H9 (cell line): ENCODE results near the gene DPPA4. TPM values are rescaled to one million over a fixed set of nuclear protein-coding genes. Genes with fewer than 3 reads are reported as not detected.

Experiments
- DNase-seq: peaks from one replicate; pipeline ENCODE4 v3.0.0-alpha.2; 2017
- H2AFZ ChIP-seq: one replicate; pipeline ENCODE4 v1.6.1; 2013; ENCODE audit warnings: mild to moderate bottlenecking, low read length, control low read depth, moderate library complexity
- H2AK5ac ChIP-seq: 2 replicates; pipeline ENCODE4 v1.6.1; 2013; ENCODE audit warnings: low read length, control low read depth, mixed read lengths; ENCODE audit not compliant: insufficient read length
- H2BK120ac ChIP-seq: one replicate; pipeline ENCODE4 v1.6.1; 2013; ENCODE audit warnings: low read depth, mild to moderate bottlenecking, low read length, control low read depth, inconsistent platforms; ENCODE audit not compliant: poor library complexity, severe bottlenecking
- H2BK12ac ChIP-seq: 2 replicates; pipeline ENCODE4 v1.6.1; 2013; ENCODE audit warnings: low read length, control low read depth, mixed read lengths, low read depth; ENCODE audit not compliant: insufficient read length
- H2BK15ac ChIP-seq: 2 replicates; pipeline ENCODE4 v1.6.1; 2013; ENCODE audit warnings: low read depth, low read length, control low read depth
- H2BK20ac ChIP-seq: one replicate; pipeline ENCODE4 v1.6.1; 2013; ENCODE audit warnings: low read depth, mild to moderate bottlenecking, low read length, control low read depth, inconsistent platforms; ENCODE audit not compliant: poor library complexity, severe bottlenecking
- H2BK5ac ChIP-seq: 2 replicates; pipeline ENCODE4 v1.6.1; 2013; ENCODE audit warnings: low read length, control low read depth, mixed read lengths; ENCODE audit not compliant: insufficient read length
- H3K14ac ChIP-seq: 2 replicates; pipeline ENCODE4 v1.6.1; 2013; ENCODE audit warnings: low read length, control low read depth; ENCODE audit not compliant: insufficient read depth
- H3K18ac ChIP-seq: 2 replicates; pipeline ENCODE4 v1.6.1; 2013; ENCODE audit warnings: low read depth, mild to moderate bottlenecking, mixed read lengths, low read length, control low read depth; ENCODE audit not compliant: insufficient read length
- H3K23ac ChIP-seq: 2 replicates; pipeline ENCODE4 v1.6.1; 2013; ENCODE audit warnings: low read length, control low read depth, mixed read lengths, low read depth; ENCODE audit not compliant: insufficient read length
- H3K23me2 ChIP-seq: 2 replicates; pipeline ENCODE4 v1.6.1; 2013; ENCODE audit warnings: low read depth, mild to moderate bottlenecking, mixed read lengths, low read length, control low read depth; ENCODE audit not compliant: insufficient read length, poor library complexity, severe bottlenecking
- H3K27ac ChIP-seq: 2 replicates; pipeline ENCODE4 v1.5.1; 2013; ENCODE audit warnings: low read length, control low read depth, mixed read lengths, low read depth; ENCODE audit not compliant: insufficient read length
- H3K27me3 ChIP-seq: 2 replicates; pipeline ENCODE4 v1.6.1; 2013; ENCODE audit warnings: low read length, control low read depth, inconsistent platforms; ENCODE audit not compliant: insufficient read depth
- H3K4ac ChIP-seq: 2 replicates; pipeline ENCODE4 v1.6.1; 2013; ENCODE audit warnings: low read depth, mild to moderate bottlenecking, control low read depth, inconsistent platforms, low read length, moderate library complexity
- H3K4me1 ChIP-seq: 2 replicates; pipeline ENCODE4 v1.6.1; 2013; ENCODE audit warnings: low read length, control low read depth, inconsistent platforms; ENCODE audit not compliant: insufficient read depth
- H3K4me2 ChIP-seq: 2 replicates; pipeline ENCODE4 v1.6.1; 2013; ENCODE audit warnings: low read length, control low read depth, mixed read lengths; ENCODE audit not compliant: insufficient read length, insufficient read depth
- H3K56ac ChIP-seq: 2 replicates; pipeline ENCODE4 v1.6.1; 2013; ENCODE audit warnings: low read depth, mild to moderate bottlenecking, mixed read lengths, low read length, control low read depth; ENCODE audit not compliant: insufficient read length
- H3K79me1 ChIP-seq: 2 replicates; pipeline ENCODE4 v1.6.1; 2013; ENCODE audit warnings: low read depth, mild to moderate bottlenecking, moderate library complexity, low read length, control low read depth, inconsistent platforms; ENCODE audit not compliant: insufficient read depth, poor library complexity, severe bottlenecking
- H3K79me2 ChIP-seq: 2 replicates; pipeline ENCODE4 v1.6.1; 2013; ENCODE audit warnings: low read length, control low read depth, inconsistent platforms; ENCODE audit not compliant: insufficient read depth
- H3K9ac ChIP-seq: 2 replicates; pipeline ENCODE4 v1.6.1; 2013; ENCODE audit warnings: low read length, control low read depth, mixed read lengths; ENCODE audit not compliant: insufficient read length; ENCODE audit errors: extremely low read depth
- H3K9me3 ChIP-seq: one replicate; pipeline ENCODE4 v1.6.1; 2013; ENCODE audit warnings: low read depth, low read length, inconsistent platforms; ENCODE audit not compliant: control insufficient read depth
- H3T11ph ChIP-seq: one replicate; pipeline ENCODE4 v1.6.1; 2013; ENCODE audit warnings: mild to moderate bottlenecking, low read length, control low read depth, inconsistent platforms
- H4K20me1 ChIP-seq: one replicate; pipeline ENCODE4 v1.6.1; 2013; ENCODE audit not compliant: control insufficient read depth, insufficient read length, insufficient read depth
- H4K5ac ChIP-seq: 2 replicates; pipeline ENCODE4 v1.6.1; 2013; ENCODE audit warnings: low read depth, mild to moderate bottlenecking, mixed read lengths, low read length, control low read depth; ENCODE audit not compliant: insufficient read length
- H4K8ac ChIP-seq: replicated peaks from 2 replicates; pipeline ENCODE4 v1.6.1; 2013; ENCODE audit warnings: low read length, control low read depth, mixed read lengths, low read depth; ENCODE audit not compliant: insufficient read length
- H4K91ac ChIP-seq: 2 replicates; pipeline ENCODE4 v1.6.1; 2013; ENCODE audit warnings: low read depth, mild to moderate bottlenecking, moderate library complexity, mixed read lengths, low read length, control low read depth; ENCODE audit not compliant: insufficient read length
- H3K27ac Mint-ChIP-seq, 3 experiments: 2 replicates in 2 of 3; 3 replicates in 1 of 3; pipeline ENCODE4 v1.8.0; 2020 to 2021; ENCODE audit warnings: mixed read lengths in 3 of 3, mild to moderate bottlenecking in 1 of 3, moderate library complexity in 1 of 3
- H3K27me3 Mint-ChIP-seq: 2 replicates; pipeline ENCODE4 v1.8.0; 2021; ENCODE audit warnings: low read depth, mild to moderate bottlenecking, moderate library complexity, mixed read lengths
- H3K36me3 Mint-ChIP-seq, 3 experiments: 2 replicates in 2 of 3; 3 replicates in 1 of 3; pipeline ENCODE4 v1.8.0; 2020 to 2021; ENCODE audit warnings: low read depth in 3 of 3, mixed read lengths in 3 of 3; ENCODE audit not compliant: insufficient read depth in 1 of 3
- H3K4me1 Mint-ChIP-seq, 2 experiments: 2 replicates each; pipeline ENCODE4 v1.8.0; 2020; ENCODE audit warnings: mixed read lengths in 2 of 2
- H3K4me3 Mint-ChIP-seq, 2 experiments: 2 replicates in 1 of 2; 3 replicates in 1 of 2; pipeline ENCODE4 v1.8.0; 2020 to 2021; ENCODE audit warnings: mild to moderate bottlenecking in 2 of 2, mixed read lengths in 2 of 2, moderate library complexity in 1 of 2
- H3K9me3 Mint-ChIP-seq, 2 experiments: 2 replicates in 1 of 2; 3 replicates in 1 of 2; pipeline ENCODE4 v1.8.0; 2020; ENCODE audit warnings: mild to moderate bottlenecking in 2 of 2, mixed read lengths in 2 of 2, moderate library complexity in 1 of 2
- CTCF ChIP-seq: fragments of 200-600 bp; sonication (generic); conservative IDR thresholded peaks from 3 replicates; pipeline ENCODE4 v1.8.0; 2021; ENCODE audit warnings: antibody characterized with exemption, mild to moderate bottlenecking
- WGBS: extraction: QIAGEN DNeasy Blood & Tissue Kit; methylation state at CpG from one replicate; pipeline ENCODE4 v1.1.7; 2013; ENCODE audit warnings: missing lambda C conversion rate, low lambda C conversion rate, mixed read lengths; ENCODE audit not compliant: insufficient read length; ENCODE audit errors: extremely low coverage; 5-methylcytosine and 5-hydroxymethylcytosine counted together
- total RNA-seq: library from RNA; stranded (reverse); gene quantifications from 2 replicates; pipeline ENCODE4 v1.2.1, GENCODE V29; 2021

DPPA4 gene
- total RNA-seq, 1 experiment from 2014 or later: 821 TPM

GRCh38 chr3:109278546-109278945, 58.8 kb downstream of the DPPA4 start:
- Histone ChIP-seq H4K20me1 (no peaks in the 10 kb centered on the region), H4K91ac (no peak overlapping the region), H2BK20ac (no peak overlapping the region), H4K5ac (no peak overlapping the region), H3K4ac (no peak overlapping the region), H2BK120ac (no peak overlapping the region), H2AFZ (no peak overlapping the region), H3K9me3 (no peaks in the 10 kb centered on the region), H3K79me1 (no peaks in the 10 kb centered on the region), H2AK5ac (no peak overlapping the region), H3K9ac (no peak overlapping the region), H2BK5ac (no peak overlapping the region), H3K27me3 (no peaks in the 10 kb centered on the region), H2BK15ac (no peak overlapping the region), H3K56ac (no peak overlapping the region), H3K18ac (no peak overlapping the region), H3K4me1 (no peaks in the 10 kb centered on the region), H4K8ac (no peak overlapping the region), H3K23ac (no peak overlapping the region), H3K4me2 (no peak overlapping the region), H2BK12ac (no peak overlapping the region), H3K14ac (no peak overlapping the region), H3K27ac (no peak overlapping the region), H3K79me2 (no peaks in the 10 kb centered on the region), H3T11ph (no peak overlapping the region), H3K23me2 (no peaks in the 10 kb centered on the region)
- no peak overlapping the region for H3K27ac Mint-ChIP-seq
- TF ChIP-seq CTCF: no peak
- no peak overlapping the region for H3K4me3 Mint-ChIP-seq
- H3K4me1 Mint-ChIP-seq: peaks cover 8 to 11% of the 10 kb centered on the region in 2 experiments
- DNase-seq: no peak
- WGBS: no CpG with 5 or more reads among the region's 1 CpG
- H3K27me3 Mint-ChIP-seq: no peaks in the 10 kb centered on the region
- no peaks in the 10 kb centered on the region for H3K9me3 Mint-ChIP-seq
- no peaks in the 10 kb centered on the region for H3K36me3 Mint-ChIP-seq
